HG02852 (cell line): ENCODE results near the gene ATP6V1G2.
"Not testable (repeated sequence)": the region's sequence is repeated elsewhere in the genome, so short reads cannot be mapped to it uniquely, and the experiment has no call there.

Source experiments
- ATAC-seq: cut with Tn5 transposase; IDR thresholded peaks from one replicate; pipeline ENCODE4 v1.9.1; 2021; ENCODE audit warnings: mild to moderate bottlenecking, moderate library complexity; ENCODE audit not compliant: unreplicated experiment

The ATP6V1G2 gene

DNA sequence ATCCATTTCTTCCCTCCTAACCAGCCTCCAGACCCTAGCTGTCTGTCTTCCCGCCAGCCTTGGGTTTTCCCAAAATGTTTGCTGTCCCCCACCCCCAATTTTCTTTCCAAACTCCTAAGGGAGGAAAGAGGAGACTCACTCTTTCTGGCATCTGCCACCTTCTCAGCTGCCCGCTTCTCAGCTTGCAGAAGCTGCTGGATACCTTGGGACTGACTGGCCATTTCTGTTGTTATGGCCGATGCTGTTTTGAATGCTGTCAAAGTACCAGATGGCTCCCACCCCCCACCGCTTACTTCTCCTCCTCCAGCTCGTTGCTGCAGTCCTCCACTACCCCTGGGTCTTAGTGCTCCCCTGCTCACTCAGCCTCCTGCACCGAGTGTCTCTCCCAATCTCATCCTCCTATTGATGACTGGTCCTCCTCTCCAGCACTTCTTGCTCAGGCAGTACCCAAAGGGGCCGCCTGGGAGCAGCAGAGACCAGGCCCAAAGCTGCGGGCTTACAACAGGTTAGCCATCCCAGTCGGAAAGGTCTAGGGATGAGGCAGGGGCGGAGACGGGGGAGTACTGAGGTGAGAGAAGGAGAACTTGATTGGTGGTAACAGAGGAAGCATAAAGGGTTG lies at the start of gene ATP6V1G2:
TSS of gene ATP6V1G2 (minus strand) at position 270 of the 619 bp plus-strand sequence. CDS start at position 221, 49 bp downstream.
- no peak for ATAC-seq

DNA sequence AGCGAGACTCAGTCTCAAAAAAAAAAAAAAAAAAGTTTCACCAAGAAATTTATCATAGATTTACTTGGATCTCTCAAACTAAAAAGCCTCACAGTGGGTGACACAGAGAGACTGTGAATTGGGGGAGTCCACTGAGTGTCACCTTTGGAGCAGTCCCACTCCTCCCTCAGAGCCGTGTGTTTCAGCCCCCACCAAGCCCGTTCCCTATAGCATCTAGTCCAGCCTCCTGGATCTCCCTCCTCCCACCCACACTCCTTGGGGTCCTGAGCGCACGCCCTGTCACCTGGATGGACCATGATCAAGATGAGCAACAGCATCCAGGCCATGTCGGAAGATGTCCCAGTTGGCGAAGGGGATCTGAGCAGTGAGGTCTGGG lies 46.0 kb upstream of the ATP6V1G2 start:
- no peak for ATAC-seq

DNA sequence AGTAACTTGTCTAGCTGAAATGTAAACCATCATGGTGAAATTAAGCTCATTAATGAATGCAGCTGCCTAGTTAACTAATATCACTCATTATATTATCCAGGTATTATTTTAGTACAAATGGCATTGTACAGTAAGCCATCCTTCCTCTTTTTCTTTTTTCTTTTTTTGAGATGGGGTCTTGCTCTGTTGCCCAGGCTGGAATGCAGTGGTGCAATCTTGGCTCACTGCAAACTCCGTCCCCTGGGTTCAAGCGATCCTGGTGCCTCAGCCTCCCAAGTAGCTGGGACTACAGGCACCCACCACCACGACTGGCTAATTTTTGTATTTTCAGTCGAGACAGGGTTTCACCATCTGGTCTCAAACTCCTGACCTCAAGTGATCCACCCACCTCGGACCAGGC lies 44.3 kb upstream of the ATP6V1G2 start:
- ATAC-seq = not testable (repeated sequence)

DNA sequence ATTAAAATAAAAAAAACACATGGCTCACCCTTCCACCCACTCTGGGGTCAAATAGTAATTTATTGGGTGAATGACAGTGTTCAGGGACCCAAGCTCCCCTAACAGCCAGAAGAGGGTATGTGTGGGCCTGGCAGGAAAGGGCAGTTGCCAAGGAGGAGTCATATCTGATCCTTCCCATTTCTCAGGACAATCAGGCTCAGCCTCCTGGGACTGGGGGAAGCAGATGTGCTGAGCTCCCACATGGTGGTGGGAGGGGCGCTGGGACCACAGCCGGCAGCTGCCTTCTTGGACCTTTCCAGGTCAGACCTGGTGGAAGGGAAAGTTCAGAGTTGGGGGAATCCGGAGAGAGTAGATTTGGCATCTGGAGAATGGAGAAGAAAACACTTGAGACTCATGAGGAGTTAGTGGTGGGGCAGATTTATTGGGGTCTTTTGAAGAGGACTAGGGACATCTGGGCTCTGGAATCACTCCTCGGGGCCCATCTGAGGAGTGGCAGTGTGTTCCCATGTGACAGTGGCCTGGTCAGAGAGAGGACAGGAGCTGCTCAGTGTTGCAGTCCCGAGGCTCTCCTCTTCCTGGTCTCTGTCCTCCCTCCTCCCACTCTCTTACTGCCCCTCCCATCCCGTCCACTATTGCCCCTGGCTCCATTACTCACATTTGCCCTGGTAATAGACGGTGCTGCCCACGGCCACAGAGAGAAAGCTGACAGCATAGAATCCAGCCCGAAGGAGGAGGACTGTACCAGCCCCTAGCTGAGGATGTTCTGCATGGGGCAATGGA lies 42.7 kb upstream of the ATP6V1G2 start:
- no peak for ATAC-seq

DNA sequence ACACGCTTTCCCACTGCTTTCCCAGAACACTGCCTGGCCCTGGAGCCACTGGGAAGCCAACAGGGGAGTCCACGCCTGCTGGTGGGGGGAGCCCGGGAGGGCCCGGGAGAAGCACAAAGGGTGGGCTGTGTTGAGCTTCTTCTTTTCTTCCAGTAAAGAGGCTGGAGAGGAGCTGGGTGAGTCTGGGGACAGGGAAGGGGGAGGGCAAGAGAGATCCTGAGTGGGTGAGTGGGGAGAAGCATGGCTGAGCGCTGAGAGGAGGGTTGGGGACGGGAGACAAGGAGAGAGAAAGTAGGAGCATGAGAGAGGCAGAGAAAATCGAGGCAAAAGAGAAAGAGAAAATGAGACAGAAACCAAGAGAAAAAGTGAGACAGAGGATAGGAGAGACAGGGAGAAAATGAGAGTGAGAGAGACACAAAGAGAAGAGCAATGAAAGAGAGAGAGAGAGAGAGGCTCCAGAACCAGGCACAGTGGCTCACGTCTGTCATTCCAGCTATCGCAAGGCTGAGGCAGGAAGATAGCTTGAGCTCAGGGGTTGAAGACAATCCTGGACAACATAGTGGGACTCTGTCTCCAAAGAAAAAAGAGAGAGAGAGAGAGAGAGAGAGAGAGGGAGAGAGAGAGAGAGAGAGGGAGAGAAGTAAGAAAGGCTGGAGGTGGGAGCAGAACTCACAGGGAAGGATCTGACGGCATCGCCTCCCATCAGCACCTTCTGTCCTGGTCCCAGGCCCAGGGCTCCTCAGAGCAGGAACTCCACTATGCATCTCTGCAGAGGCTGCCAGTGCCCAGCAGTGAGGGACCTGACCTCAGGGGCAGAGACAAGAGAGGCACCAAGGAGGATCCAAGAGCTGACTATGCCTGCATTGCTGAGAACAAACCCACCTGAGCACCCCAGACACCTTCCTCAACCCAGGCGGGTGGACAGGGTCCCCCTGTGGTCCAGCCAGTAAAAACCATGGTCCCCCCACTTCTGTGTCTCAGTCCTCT lies 41.7 kb upstream of the ATP6V1G2 start:
- no peak for ATAC-seq

DNA sequence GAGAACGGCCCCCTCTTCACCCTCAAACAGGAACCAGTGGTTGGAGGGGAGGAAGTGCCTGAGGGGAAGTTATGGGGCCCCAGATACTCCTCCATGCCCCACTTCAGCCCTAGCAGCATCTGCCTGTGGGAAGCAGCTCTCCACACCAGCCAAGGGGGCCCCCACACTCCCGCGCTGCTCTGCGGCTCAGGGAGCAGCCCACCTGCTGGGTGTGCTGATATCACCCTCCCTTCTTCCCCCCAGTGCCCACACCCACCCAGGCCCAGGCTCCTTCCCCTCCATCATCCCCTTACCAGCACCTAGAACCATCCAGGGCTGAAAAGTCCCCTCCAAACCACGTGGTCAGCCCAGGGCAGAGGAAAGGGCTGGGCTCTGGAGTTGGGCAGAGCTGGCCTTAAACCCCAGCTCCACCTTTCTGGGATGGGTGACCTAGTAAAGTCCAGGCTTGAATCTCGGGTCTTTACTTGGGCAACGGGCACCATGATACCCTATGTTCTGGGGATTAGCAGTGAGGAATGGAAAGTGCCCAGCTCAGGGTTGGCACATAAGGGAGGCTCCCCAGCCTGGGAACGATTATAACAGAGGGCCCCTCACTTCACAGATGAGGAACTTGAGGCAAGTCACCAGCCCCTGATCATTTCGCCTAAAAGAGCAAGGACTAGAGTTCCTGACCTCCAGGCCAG lies 40.3 kb upstream of the ATP6V1G2 start:
- ATAC-seq = no peak

DNA sequence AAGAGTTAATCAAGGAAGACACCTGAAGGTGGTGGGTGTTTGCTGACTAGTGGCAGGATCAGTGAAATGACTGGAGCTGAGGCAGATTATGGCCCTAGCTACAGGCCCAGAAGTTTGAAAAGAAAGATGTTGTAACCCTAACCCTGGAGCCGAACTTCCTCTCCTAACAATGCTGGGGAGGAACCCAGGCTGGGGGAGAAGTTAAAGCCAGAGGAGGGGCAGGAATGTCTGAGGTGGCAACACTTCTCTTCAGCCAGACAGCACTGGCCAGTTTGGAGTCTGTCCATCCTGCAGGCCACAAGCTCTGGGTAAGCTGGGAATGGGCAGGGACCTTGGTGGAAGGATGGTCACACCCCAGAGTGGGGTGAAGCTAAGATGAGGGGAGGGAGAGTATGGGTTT lies 39.6 kb upstream of the ATP6V1G2 start, which contains the start of gene LST1:
TSS of gene LST1 (plus strand) at position 270 of the 400 bp plus-strand sequence. CDS start 1,023 bp downstream, outside the sequence.
- no peak for ATAC-seq

DNA sequence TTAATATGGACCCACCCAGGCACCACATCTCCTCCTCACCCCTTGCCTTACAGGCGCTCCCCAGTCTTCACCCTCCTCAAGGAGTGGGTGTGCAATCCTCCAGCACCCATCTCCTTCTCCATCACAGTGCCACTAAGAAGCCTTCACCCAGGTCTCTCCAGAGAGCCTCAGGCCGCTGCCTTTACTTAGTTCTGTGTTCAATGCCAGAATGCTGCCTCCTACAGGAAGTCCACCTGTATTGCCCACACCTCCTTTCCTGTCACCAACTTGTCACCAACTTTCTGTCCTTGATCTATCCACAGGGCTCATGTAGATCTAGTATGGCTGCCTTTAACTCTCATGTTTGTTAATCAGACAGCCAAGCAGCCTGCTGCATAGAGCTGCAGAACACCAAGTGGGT lies 39.1 kb upstream of the ATP6V1G2 start:
- no peak for ATAC-seq

DNA sequence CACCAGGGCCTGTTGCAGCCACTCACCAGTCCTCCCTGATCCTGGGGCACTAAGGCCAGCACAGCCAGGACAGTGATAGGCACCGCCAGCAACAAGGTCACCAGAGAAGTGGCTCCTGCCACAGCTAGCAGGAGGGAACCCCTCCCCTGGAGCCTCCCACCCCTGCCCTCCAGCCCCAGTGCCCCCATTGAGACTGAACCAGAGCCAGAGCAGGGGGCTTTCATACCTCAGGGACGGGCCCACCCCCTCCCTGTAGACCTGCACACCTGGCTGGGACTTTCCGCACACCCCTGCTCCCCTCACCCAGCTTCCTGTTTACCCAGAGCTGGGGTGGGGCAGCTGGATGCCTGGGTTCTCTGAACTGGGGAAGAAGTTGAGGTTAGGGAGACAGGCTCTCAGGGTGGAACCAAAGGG lies 35.8 kb upstream of the ATP6V1G2 start, which contains the start of gene LTB:
TSS of gene LTB (minus strand) at position 195 of the 414 bp plus-strand sequence. CDS start at position 188, 7 bp downstream.
- ATAC-seq = no peak

DNA sequence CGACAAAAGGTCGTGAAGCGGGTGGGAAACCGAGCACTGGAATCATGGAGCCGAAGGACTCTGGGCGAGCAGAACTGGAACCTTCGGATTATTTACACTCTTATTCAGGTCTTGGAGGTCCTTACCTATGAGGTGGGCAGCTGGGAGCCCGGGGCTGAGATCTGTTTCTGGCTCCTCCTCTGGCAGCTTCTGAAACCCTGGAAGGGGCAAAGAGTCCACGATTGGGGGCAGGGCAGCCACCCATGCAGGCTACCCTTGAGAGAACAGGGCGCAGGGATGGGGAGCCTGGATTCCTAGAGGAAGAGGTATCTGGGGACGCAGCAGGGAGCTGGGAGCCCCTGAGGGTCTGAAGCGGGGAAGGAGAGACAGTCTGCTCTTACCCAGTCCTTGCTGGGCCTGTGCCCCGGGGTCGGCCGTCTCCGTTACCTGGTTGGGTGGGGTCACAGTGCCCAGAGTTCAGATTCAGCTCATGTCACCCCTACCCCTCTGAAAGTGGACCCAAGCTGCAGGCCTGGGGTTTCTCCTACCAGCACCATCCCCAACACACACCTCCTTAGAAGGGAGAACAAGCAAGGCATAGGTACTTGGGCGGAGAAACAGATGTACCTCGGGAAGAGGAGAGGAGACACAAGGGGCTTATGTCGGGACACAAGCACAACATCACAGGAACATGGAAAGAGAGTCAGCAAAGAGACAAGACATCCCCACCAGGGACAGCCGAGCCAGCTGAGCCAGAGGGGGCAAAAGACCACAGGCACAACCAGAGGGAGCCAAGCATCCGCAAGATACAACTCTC lies 35.2 kb upstream of the ATP6V1G2 start:
- ATAC-seq = no peak

DNA sequence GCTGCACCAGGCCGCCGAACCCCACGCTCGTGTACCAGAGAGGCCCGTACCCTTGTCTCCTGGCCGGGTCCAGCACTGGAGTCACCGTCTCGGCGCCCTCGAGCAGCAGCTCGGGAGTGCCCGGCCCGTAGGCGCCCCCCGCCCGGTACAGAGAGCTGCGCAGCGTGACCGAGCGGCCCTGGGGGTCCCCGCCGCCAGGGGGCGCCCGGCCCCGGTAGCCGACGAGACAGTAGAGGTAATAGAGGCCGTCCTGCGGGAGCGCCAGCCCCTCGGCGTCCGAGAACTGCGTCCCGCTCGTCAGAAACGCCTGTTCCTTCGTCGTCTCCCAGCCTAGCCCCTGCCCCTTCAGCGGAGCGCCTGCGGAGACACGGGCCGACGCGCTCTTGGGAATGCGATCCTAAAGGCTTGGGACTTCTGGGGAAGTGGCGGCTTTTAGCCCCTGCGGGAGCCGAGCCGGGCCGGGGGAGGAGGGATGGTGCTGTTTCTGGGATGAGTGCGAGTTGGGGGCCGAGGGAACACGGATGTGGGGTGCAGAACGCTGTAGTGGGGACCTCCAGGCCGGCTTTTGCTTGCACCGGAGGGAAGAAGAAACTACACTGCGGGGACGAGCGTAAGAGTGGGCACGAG lies 34.5 kb upstream of the ATP6V1G2 start:
- ATAC-seq = peak; percentile 49

DNA sequence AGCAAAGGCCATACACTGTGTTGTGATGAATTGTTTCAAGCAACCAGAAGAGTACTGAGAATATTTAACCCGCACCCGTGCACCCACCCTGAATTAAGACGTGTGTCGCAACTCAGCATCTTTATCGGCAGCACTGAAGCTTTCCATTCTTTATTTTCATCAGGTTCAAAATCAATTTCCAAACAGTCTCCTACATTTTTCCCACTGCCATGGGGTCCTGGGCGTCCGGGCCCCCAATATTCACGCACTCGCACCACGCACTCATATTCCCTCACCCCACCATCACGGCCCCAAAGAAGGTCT lies 34.0 kb upstream of the ATP6V1G2 start:
- no peak for ATAC-seq

DNA sequence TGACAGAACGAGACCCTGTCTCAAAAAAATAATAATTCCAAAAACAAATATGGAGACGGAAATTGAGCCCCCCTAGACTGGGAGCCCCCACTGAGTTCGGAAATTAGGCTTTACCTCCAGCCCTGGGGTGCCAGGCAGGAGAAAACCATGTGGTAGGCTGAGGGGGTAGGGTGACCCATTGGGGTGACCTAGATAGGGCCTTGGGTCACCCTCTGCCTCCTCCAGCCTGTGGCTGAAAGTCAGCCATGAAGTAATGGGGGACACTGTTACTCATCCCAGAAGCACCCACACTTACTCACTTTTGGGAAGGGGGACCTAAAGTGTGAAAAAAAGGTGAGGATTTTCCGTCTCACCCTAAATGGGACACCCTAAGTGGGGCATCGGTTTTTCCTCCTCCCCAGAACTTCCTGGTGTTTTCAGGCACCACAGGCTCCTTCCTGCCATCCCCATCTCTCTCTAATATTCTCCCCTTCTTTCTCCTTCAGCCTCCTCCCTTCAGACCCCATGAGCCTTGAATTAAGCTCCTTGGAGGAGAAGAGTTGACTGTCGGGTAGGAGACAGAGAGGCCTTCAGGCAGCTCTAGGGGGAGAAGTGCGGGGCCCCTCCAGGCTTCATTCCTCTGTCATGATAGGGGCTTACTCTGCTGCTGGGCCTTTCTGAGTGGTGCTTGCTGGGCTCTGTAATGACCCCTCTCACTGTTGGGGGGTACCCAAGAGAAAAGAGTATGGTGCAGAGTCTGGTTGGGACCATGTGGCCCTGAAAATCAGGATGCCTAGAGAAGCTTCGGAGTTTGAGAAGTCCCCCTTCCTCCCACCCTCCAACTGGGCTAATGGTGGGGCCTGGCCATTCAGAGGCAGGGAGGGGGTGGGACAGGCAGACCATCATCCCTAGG lies 33.4 kb upstream of the ATP6V1G2 start:
- no peak for ATAC-seq

DNA sequence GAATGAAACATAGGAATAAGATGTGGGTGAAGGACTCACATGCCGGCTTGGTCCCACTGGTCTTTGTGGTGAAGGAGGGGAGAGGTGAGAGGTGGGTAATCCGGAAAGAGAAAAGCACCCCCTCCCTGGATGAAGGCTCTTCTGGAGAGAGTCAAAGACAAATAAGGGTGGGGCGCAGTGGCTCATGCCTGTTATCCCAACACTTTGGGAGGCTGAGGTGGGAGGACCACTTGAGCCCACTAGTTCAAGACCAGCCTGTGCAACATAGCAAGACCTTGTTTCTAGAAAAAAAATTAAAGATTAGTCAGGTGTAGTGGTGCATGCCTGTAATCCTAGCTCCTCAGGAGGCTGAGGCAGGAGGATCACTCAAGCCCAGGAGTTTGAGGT lies 32.7 kb upstream of the ATP6V1G2 start:
- no peak for ATAC-seq

DNA sequence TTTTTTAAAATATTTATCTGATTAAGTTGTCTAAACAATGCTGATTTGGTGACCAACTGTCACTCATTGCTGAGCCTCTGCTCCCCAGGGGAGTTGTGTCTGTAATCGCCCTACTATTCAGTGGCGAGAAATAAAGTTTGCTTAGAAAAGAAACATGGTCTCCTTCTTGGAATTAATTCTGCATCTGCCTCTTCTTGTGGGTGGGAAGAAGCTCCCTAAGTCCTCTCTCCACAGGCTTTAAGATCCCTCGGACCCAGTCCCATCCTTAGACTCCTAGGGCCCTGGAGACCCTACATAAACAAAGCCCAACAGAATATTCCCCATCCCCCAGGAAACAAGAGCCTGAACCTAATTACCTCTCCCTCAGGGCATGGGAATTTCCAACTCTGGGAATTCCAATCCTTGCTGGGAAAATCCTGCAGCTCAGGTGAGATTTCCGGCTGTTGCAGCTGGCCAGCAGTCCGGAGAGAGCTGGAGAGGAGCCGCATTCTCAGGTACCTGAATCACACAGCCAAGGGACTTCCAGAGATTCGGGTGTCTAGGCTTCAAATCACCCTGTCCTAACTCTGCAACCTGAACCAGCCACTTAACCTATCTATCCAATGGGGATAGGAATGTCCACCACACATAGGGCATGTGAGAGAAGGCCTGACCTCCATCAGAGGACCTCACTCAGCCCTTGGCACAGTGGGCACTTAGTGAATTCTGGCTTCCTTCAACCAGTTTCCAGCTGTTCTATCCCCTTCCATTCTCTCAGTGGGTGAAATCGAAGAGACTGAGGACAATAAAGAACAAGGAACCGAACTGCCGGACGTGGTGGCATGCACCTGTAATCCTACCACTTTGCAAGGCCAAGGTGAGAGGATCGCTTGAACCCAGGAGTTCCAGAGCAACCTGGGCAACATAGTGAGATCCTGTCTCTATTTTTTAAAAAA lies 32.0 kb upstream of the ATP6V1G2 start:
- no peak for ATAC-seq

DNA sequence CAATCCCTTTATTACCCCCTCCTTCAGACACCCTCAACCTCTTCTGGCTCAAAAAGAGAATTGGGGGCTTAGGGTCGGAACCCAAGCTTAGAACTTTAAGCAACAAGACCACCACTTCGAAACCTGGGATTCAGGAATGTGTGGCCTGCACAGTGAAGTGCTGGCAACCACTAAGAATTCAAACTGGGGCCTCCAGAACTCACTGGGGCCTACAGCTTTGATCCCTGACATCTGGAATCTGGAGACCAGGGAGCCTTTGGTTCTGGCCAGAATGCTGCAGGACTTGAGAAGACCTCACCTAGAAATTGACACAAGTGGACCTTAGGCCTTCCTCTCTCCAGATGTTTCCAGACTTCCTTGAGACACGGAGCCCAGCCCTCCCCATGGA lies 31.2 kb upstream of the ATP6V1G2 start:
- ATAC-seq = no peak

DNA sequence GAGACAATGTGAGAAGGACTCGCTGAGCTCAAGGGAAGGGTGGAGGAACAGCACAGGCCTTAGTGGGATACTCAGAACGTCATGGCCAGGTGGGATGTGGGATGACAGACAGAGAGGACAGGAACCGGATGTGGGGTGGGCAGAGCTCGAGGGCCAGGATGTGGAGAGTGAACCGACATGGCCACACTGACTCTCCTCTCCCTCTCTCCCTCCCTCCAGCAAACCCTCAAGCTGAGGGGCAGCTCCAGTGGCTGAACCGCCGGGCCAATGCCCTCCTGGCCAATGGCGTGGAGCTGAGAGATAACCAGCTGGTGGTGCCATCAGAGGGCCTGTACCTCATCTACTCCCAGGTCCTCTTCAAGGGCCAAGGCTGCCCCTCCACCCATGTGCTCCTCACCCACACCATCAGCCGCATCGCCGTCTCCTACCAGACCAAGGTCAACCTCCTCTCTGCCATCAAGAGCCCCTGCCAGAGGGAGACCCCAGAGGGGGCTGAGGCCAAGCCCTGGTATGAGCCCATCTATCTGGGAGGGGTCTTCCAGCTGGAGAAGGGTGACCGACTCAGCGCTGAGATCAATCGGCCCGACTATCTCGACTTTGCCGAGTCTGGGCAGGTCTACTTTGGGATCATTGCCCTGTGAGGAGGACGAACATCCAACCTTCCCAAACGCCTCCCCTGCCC lies 30.6 kb upstream of the ATP6V1G2 start:
- no peak for ATAC-seq
